Measurements from ENCODE around the gene VPS13D. TPM values are rescaled to one million over a fixed set of nuclear protein-coding genes. Genes with fewer than 3 reads are reported as not detected.
"Not testable (repeated sequence)": the region's sequence is repeated elsewhere in the genome, so short reads cannot be mapped to it uniquely, and the experiment has no call there.

Gene VPS13D
- total RNA-seq, 1 donor from 2014 or later: 88.9 TPM

- Histone ChIP-seq H3K4me3 (no peak overlapping the region), H3K27me3 (no peaks in the 10 kb centered on the region), H3K36me3 (peaks cover 6 to 72% of the 10 kb centered on the region in 2 donors), H3K9me3 (no peaks in the 10 kb centered on the region), H3K4me1 (peaks cover 14% of the 10 kb centered on the region), H3K27ac (no peak overlapping the region)
- TF ChIP-seq POLR2AphosphoS5 (IDR thresholded peaks at IDR 0.05; ENCODE audit: insufficient read depth in 1 of 2, low read depth in 1 of 2) (peak in 1 of 2 donors; percentile 27), POLR2A (IDR thresholded peaks at IDR 0.05) (no peak)
- DNase-seq (ENCODE audit: extremely low spot score in 2 of 2): peak in 1 of 2 donors; percentile 22
- intact Hi-C loops (cut with DNase I): no loop called here
Observed at GRCh38 chr1:12386130-12386529, 156.3 kb downstream of the VPS13D start.

GRCh38 chr1:12387641-12388040, 157.8 kb downstream of the VPS13D start:
- Histone ChIP-seq H3K27ac (no peak overlapping the region), H3K4me3 (no peak overlapping the region), H3K27me3 (no peaks in the 10 kb centered on the region), H3K4me1 (peaks cover 1% of the 10 kb centered on the region), H3K9me3 (no peaks in the 10 kb centered on the region), H3K36me3 (peaks cover 6 to 72% of the 10 kb centered on the region in 2 donors)
- TF ChIP-seq, protein P1, sequence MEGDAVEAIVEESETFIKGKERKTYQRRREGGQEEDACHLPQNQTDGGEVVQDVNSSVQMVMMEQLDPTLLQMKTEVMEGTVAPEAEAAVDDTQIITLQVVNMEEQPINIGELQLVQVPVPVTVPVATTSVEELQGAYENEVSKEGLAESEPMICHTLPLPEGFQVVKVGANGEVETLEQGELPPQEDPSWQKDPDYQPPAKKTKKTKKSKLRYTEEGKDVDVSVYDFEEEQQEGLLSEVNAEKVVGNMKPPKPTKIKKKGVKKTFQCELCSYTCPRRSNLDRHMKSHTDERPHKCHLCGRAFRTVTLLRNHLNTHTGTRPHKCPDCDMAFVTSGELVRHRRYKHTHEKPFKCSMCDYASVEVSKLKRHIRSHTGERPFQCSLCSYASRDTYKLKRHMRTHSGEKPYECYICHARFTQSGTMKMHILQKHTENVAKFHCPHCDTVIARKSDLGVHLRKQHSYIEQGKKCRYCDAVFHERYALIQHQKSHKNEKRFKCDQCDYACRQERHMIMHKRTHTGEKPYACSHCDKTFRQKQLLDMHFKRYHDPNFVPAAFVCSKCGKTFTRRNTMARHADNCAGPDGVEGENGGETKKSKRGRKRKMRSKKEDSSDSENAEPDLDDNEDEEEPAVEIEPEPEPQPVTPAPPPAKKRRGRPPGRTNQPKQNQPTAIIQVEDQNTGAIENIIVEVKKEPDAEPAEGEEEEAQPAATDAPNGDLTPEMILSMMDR (IDR thresholded peaks at IDR 0.05): no peak
- TF ChIP-seq POLR2A (IDR thresholded peaks at IDR 0.05): no peak
- no peak for TF ChIP-seq POLR2AphosphoS5 (IDR thresholded peaks at IDR 0.05; ENCODE audit: insufficient read depth in 1 of 2, low read depth in 1 of 2)
- intact Hi-C loops (cut with DNase I): no loop called here
- no peak for DNase-seq (ENCODE audit: extremely low spot score in 2 of 2)

- H3K4me3 ChIP-seq; intact Hi-C loops (cut with DNase I); H3K27ac ChIP-seq; DNase-seq (ENCODE audit: extremely low spot score in 2 of 2); H3K27me3 ChIP-seq; H3K4me1 ChIP-seq; H3K9me3 ChIP-seq: not testable (repeated sequence)
- H3K36me3 ChIP-seq: peaks cover 6 to 52% of the 10 kb centered on the region in 2 donors
Observed at GRCh38 chr1:12390296-12390695, 160.5 kb downstream of the VPS13D start.

- H3K36me3 ChIP-seq: peaks cover 0 to 13% of the 10 kb centered on the region in 2 donors
- DNase-seq (ENCODE audit: extremely low spot score in 2 of 2): no peak
- TF ChIP-seq POLR2A (IDR thresholded peaks at IDR 0.05): no peak
- TF ChIP-seq, protein P1 (IDR thresholded peaks at IDR 0.05): no peak
- no peak for TF ChIP-seq POLR2AphosphoS5 (IDR thresholded peaks at IDR 0.05; ENCODE audit: insufficient read depth in 1 of 2, low read depth in 1 of 2)
- no peak overlapping the region for H3K4me3 ChIP-seq
- no peaks in the 10 kb centered on the region for H3K9me3 ChIP-seq
- H3K27ac ChIP-seq: no peak overlapping the region
- intact Hi-C loops (cut with DNase I): no loop called here
- no peaks in the 10 kb centered on the region for H3K27me3 ChIP-seq
- no peaks in the 10 kb centered on the region for H3K4me1 ChIP-seq
Observed at GRCh38 chr1:12397462-12398450, 167.9 kb downstream of the VPS13D start.

DNA sequence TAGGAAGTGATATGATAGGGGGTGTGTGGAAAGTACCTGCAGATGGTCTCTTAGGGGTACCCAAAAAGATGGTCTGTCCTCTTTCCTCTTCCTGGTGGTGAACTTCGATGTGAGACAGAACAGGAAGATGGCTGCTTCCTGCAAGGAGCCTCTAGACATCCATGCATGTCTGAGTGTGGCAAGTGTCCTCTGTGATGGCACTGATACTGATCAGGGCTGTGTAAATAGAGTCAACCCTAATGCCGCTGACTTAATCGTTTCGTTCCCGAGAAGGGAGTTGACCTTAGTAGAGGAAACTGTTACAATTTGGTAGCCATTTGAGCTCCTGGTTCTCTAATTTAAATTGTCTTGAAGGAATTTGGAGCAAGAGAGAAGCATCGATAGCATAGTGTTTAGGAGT, 168.6 kb downstream of the VPS13D start:
- H3K4me1 ChIP-seq: no peaks in the 10 kb centered on the region
- intact Hi-C loops (cut with DNase I): no loop called here
- DNase-seq (ENCODE audit: extremely low spot score in 2 of 2): no peak

More for the DNA sequence above, 168.6 kb downstream of the VPS13D start:
- Histone ChIP-seq H3K27me3 (no peaks in the 10 kb centered on the region), H3K4me3 (no peak overlapping the region), H3K36me3 (peaks cover 0 to 20% of the 10 kb centered on the region in 2 donors), H3K27ac (no peak overlapping the region), H3K9me3 (no peaks in the 10 kb centered on the region)
- TF ChIP-seq, protein P1 (IDR thresholded peaks at IDR 0.05): no peak
- TF ChIP-seq POLR2AphosphoS5 (IDR thresholded peaks at IDR 0.05; ENCODE audit: insufficient read depth in 1 of 2, low read depth in 1 of 2) (no peak), POLR2A (IDR thresholded peaks at IDR 0.05) (no peak)

Data from vagina (tissue), 2 donors.